KMS-11 (cell line): ENCODE results near the gene TENM4.

Experiments
- H2AFZ ChIP-seq: fragments of 200-600 bp; sonication (generic); 2 replicates; pipeline ENCODE4 v1.6.1; 2016; ENCODE audit warnings: antibody characterized with exemption, mixed run types, low read depth
- H3K27ac ChIP-seq: fragments of 200-600 bp; sonication (generic); 2 replicates; pipeline ENCODE4 v1.6.1; 2016; ENCODE audit warnings: mild to moderate bottlenecking, mixed run types
- H3K27me3 ChIP-seq: fragments of 200-600 bp; sonication (generic); 2 replicates; pipeline ENCODE4 v1.6.1; 2017; ENCODE audit warnings: mild to moderate bottlenecking, low read depth, mixed run types, moderate library complexity; ENCODE audit not compliant: insufficient read depth
- H3K36me3 ChIP-seq: fragments of 200-600 bp; sonication (generic); 2 replicates; pipeline ENCODE4 v1.6.1; 2017; ENCODE audit warnings: mild to moderate bottlenecking, mixed run types; ENCODE audit not compliant: insufficient read depth
- H3K4me1 ChIP-seq: fragments of 200-600 bp; sonication (generic); 2 replicates; pipeline ENCODE4 v1.6.1; 2016; ENCODE audit warnings: mild to moderate bottlenecking, low read depth, mixed run types; ENCODE audit not compliant: poor library complexity, severe bottlenecking
- H3K4me2 ChIP-seq: fragments of 200-600 bp; sonication (generic); 2 replicates; pipeline ENCODE4 v1.7.0; 2016; ENCODE audit warnings: mild to moderate bottlenecking, mixed run types
- H3K4me3 ChIP-seq: fragments of 200-600 bp; sonication (generic); IDR thresholded peaks from 2 replicates; pipeline ENCODE4 v1.6.1; 2017; ENCODE audit warnings: low read depth, low read length, mixed read lengths; ENCODE audit not compliant: insufficient read depth
- H3K79me2 ChIP-seq: fragments of 200-600 bp; sonication (generic); 2 replicates; pipeline ENCODE4 v1.6.1; 2016; ENCODE audit warnings: low read depth, mixed run types; ENCODE audit not compliant: insufficient read depth
- H3K9ac ChIP-seq: fragments of 200-600 bp; sonication (generic); 2 replicates; pipeline ENCODE4 v1.6.1; 2016; ENCODE audit warnings: mild to moderate bottlenecking, mixed run types
- H4K20me1 ChIP-seq: fragments of 200-600 bp; sonication (generic); 2 replicates; pipeline ENCODE4 v1.6.1; 2016; ENCODE audit warnings: mild to moderate bottlenecking, mixed run types; ENCODE audit not compliant: insufficient read depth
- CTCF ChIP-seq: fragments of 200-600 bp; sonication (generic); conservative IDR thresholded peaks from 2 replicates; pipeline ENCODE4 v1.6.1; 2017; ENCODE audit warnings: low read depth, mild to moderate bottlenecking, antibody characterized with exemption, low read length, moderate library complexity, mixed read lengths

Gene TENM4

GRCh38 chr11:79342236-79342635 is 98.6 kb downstream of the TENM4 start:
- Histone ChIP-seq H3K9ac (no peak overlapping the region), H2AFZ (no peak overlapping the region), H3K4me2 (no peak overlapping the region), H4K20me1 (no peaks in the 10 kb centered on the region), H3K36me3 (no peaks in the 10 kb centered on the region), H3K4me1 (no peaks in the 10 kb centered on the region), H3K27ac (no peak overlapping the region), H3K27me3 (no peaks in the 10 kb centered on the region), H3K79me2 (no peaks in the 10 kb centered on the region), H3K4me3 (no peak overlapping the region)
- TF ChIP-seq CTCF, result no peak

- Histone ChIP-seq H3K27me3 (no peaks in the 10 kb centered on the region), H3K9ac (no peak overlapping the region), H3K79me2 (no peaks in the 10 kb centered on the region), H4K20me1 (no peaks in the 10 kb centered on the region), H3K27ac (no peak overlapping the region), H3K4me1 (no peaks in the 10 kb centered on the region), H3K4me2 (no peak overlapping the region), H3K4me3 (no peak overlapping the region), H3K36me3 (no peaks in the 10 kb centered on the region), H2AFZ (no peak overlapping the region)
- TF ChIP-seq CTCF, result no peak
Measured at GRCh38 chr11:79340535-79340934, 100.3 kb downstream of the TENM4 start.

- Histone ChIP-seq H4K20me1 (no peaks in the 10 kb centered on the region), H3K36me3 (no peaks in the 10 kb centered on the region), H3K4me1 (no peaks in the 10 kb centered on the region), H2AFZ (no peak overlapping the region), H3K4me2 (no peak overlapping the region), H3K79me2 (no peaks in the 10 kb centered on the region), H3K4me3 (no peak overlapping the region), H3K27ac (no peak overlapping the region), H3K9ac (no peak overlapping the region), H3K27me3 (no peaks in the 10 kb centered on the region)
- TF ChIP-seq CTCF, result no peak
Measured at GRCh38 chr11:79336797-79337517, 103.9 kb downstream of the TENM4 start.

GRCh38 chr11:79335681-79336080 is 105.1 kb downstream of the TENM4 start:
- no peaks in the 10 kb centered on the region for H4K20me1 ChIP-seq

More at GRCh38 chr11:79335681-79336080, 105.1 kb downstream of the TENM4 start:
- H3K27ac ChIP-seq, result no peak overlapping the region
- H3K4me1 ChIP-seq, result no peaks in the 10 kb centered on the region
- no peak overlapping the region for H2AFZ ChIP-seq
- H3K36me3 ChIP-seq, result no peaks in the 10 kb centered on the region
- H3K4me3 ChIP-seq, result no peak overlapping the region
- TF ChIP-seq CTCF, result no peak
- no peak overlapping the region for H3K4me2 ChIP-seq
- no peak overlapping the region for H3K9ac ChIP-seq
- H3K27me3 ChIP-seq, result no peaks in the 10 kb centered on the region
- no peaks in the 10 kb centered on the region for H3K79me2 ChIP-seq
